ENCODE measurements around the gene TAGAP.
"Not testable (repeated sequence)": the region's sequence is repeated elsewhere in the genome, so short reads cannot be mapped to it uniquely, and the experiment has no call there.

TAGAP gene

DNA sequence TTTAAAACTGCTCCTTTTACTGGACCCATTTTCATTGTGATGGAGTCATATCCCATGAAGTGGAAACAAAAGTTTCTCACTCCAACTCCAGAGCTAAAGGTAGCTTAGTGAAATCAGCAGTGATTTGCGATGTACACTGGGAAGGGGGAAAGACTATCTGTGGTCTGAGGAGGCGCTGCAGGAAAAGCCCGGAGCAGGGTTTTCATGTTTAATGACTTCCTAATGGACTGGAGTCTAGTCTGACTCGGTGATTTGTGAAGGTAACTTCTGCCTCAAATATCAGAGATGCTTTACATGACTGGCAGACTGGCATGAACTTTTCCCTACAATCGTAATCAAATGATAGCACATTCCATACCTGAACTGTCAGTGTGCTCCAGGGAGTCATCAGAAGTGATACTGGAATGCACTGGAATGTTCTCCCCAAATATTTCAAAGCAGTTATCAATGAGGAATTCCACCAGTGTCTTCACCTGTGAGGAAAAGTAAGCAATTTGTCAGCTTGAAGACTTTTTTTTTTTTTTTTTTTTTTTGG is 7.0 kb downstream of the TAGAP start:
- no peaks in the 10 kb centered on the region for H3K4me1 ChIP-seq (ENCODE audit: control insufficient read depth, insufficient read depth, low read length)
- H3K27ac ChIP-seq (ENCODE audit: low read depth, low read length) = no peak overlapping the region
- H3K36me3 ChIP-seq (ENCODE audit: control insufficient read depth, insufficient read depth, low read length) = peaks cover 5% of the 10 kb centered on the region
- H3K4me3 ChIP-seq (ENCODE audit: low read length) = no peak overlapping the region
- H3K27me3 ChIP-seq (ENCODE audit: control insufficient read depth, insufficient read depth, low read length) = no peaks in the 10 kb centered on the region
- H3K9ac ChIP-seq (ENCODE audit: low read length) = no peak overlapping the region

DNA sequence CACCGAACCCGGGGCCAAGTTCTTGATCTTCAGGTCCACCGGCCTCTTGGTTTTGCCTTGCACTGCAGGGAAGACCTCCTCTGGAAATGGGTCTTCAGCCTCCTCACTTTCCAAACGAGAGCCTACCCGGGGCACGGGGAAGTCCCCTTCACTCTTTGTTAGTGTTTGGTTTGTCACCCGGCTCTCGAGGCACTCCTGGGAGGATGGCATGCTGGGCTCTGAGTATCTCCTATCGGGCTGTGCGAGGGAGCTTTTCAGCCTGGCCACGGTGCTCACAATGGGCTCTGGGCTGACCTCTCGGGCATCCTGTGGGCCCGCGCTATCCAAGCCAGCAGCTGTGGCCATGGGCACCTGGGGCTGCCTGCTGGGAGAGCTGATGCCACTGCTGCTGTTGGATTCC is 8.1 kb downstream of the TAGAP start:
- no peak overlapping the region for H3K27ac ChIP-seq (ENCODE audit: low read depth, low read length)
- H3K4me3 ChIP-seq (ENCODE audit: low read length) = no peak overlapping the region
- no peaks in the 10 kb centered on the region for H3K4me1 ChIP-seq (ENCODE audit: control insufficient read depth, insufficient read depth, low read length)
- no peaks in the 10 kb centered on the region for H3K27me3 ChIP-seq (ENCODE audit: control insufficient read depth, insufficient read depth, low read length)
- H3K36me3 ChIP-seq (ENCODE audit: control insufficient read depth, insufficient read depth, low read length) = peaks cover 5% of the 10 kb centered on the region
- H3K9ac ChIP-seq (ENCODE audit: low read length) = no peak overlapping the region

DNA sequence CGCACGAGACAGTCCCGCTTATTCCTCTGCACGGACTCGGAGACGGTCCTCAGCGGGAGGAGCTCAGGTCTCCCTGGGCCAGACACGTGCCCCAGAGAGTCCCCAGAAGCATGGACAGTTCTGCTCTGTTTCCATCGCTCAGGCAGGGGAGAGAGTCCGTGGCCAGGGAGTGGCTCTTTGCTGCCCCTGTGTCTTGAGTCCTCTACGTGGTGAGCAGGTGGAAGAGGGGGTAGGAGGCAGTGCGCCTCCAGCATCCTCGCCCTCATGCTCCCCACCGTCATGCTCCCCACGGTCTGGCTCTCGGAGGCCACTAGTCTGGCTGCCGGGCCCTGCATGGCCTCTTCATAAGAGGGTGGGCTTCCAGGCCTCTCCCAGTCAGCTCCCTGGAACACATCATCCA is 8.9 kb downstream of the TAGAP start:
- Histone ChIP-seq H3K4me3 (ENCODE audit: low read length) (no peak overlapping the region), H3K27me3 (ENCODE audit: control insufficient read depth, insufficient read depth, low read length) (no peaks in the 10 kb centered on the region), H3K36me3 (ENCODE audit: control insufficient read depth, insufficient read depth, low read length) (peaks cover 5% of the 10 kb centered on the region), H3K9ac (ENCODE audit: low read length) (no peak overlapping the region), H3K27ac (ENCODE audit: low read depth, low read length) (no peak overlapping the region), H3K4me1 (ENCODE audit: control insufficient read depth, insufficient read depth, low read length) (no peaks in the 10 kb centered on the region)

DNA sequence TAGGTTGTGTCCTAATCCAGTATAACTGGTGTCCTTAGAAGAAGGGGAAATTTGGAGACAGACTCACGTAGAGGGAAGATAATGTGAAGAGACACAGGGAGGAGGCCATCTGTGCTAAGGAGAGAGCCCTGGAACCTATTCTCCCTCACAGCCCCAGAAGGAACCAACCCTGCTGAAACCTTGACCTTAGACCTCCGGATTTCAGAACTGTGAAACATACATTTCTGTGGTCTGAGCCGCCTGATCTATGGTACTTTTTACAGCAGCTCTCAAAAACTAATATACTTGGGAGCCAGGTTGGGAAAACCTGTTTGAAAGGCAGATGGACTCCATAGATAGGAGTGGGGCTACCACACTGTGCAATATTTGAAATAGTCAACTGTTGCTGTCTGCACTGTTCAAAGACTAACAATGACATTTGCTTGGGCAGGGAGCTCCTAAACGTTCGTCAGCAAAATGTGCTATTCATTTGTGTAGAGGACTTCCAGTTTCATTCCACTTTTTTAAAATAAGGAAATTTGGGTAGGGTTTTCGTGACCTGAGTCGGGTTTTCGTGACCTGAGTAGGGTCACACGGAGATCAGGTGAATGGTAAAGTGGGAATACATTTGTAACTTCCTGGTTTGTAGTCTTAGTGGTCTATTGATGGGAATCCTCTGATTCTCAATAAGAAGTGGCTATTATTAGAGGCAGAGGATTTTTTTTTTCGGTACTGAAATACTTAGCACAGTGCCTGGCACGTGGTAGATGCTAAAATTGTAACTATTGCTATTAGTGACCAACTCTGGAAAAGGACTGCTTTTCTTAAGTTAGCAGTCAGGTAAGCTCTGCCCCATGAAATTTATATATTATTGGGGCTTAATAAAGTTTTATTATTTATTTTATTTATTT is 11.4 kb downstream of the TAGAP start:
- H3K27ac ChIP-seq (ENCODE audit: low read depth, low read length) = no peak overlapping the region

DNA sequence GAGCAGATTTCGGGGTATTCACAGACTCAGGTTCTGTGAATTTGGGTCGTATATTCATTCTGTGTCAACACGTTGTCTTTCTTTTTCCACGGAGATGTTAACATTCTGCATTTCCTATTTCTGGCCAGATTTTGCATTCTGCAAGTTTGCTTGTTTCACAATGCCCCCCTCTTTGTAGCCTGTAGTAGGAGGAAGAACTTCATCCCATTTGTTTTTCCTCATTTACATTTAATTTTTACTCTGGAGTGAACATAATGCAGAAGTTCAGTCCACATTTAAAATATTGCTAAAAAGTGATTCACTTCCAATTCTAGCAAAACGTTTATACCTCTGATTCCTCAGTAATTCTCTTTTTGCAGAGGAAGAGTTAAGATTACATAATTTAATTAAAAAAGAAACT is 12.9 kb downstream of the TAGAP start:
- Histone ChIP-seq H3K4me3 (ENCODE audit: low read length) (no peak overlapping the region), H3K27ac (ENCODE audit: low read depth, low read length) (no peak overlapping the region), H3K27me3 (ENCODE audit: control insufficient read depth, insufficient read depth, low read length) (no peaks in the 10 kb centered on the region), H3K9ac (ENCODE audit: low read length) (no peak overlapping the region), H3K36me3 (ENCODE audit: control insufficient read depth, insufficient read depth, low read length) (no peaks in the 10 kb centered on the region), H3K4me1 (ENCODE audit: control insufficient read depth, insufficient read depth, low read length) (no peaks in the 10 kb centered on the region)

More for the DNA sequence above, 11.4 kb downstream of the TAGAP start:
- Histone ChIP-seq H3K4me3 (ENCODE audit: low read length) (no peak overlapping the region), H3K4me1 (ENCODE audit: control insufficient read depth, insufficient read depth, low read length) (no peaks in the 10 kb centered on the region), H3K9ac (ENCODE audit: low read length) (no peak overlapping the region), H3K27me3 (ENCODE audit: control insufficient read depth, insufficient read depth, low read length) (no peaks in the 10 kb centered on the region), H3K36me3 (ENCODE audit: control insufficient read depth, insufficient read depth, low read length) (peaks cover 2% of the 10 kb centered on the region)

DNA sequence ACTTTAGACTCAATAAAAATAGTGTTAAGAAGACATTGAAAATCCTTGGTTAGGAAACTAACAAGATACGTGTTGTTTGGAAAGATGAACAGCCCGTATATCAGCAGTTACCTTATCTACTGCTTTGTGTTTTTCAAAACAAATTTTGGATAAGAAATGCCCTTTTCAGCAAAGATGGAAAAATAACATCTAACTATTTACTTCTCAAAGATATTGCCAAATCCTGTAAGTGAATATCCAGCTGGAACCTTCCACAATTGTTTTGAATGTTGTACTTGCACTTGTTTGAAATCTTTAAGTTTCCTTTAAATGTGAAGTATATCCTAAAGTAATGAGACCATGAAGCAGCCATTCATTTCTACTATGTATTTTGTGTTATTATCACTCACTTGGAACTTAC is 14.6 kb downstream of the TAGAP start:
- Histone ChIP-seq H3K27me3 (ENCODE audit: control insufficient read depth, insufficient read depth, low read length) (no peaks in the 10 kb centered on the region), H3K9ac (ENCODE audit: low read length) (no peak overlapping the region), H3K36me3 (ENCODE audit: control insufficient read depth, insufficient read depth, low read length) (no peaks in the 10 kb centered on the region), H3K4me3 (ENCODE audit: low read length) (no peak overlapping the region), H3K27ac (ENCODE audit: low read depth, low read length) (no peak overlapping the region), H3K4me1 (ENCODE audit: control insufficient read depth, insufficient read depth, low read length) (no peaks in the 10 kb centered on the region)

DNA sequence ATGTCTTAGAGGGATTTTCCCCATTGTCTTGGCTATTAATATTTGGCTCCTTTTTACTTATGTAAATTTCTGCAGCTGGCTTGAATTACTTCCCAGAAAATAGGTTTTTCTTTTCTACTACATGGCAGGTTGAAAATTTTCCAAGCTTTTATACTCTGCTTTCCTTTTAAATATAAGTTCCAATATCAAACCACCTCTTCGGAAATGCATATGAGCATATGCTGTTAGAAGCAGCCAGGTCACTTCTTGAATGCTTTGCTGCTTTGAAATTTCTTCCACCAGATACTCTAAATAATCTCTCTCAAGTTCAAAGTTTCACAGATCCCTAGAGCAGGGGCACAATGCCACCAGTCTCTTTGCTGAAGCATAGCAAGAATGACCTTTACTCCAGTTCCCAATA is 19.6 kb downstream of the TAGAP start:
- not testable (repeated sequence) for H3K4me1 ChIP-seq (ENCODE audit: control insufficient read depth, insufficient read depth, low read length); H3K4me3 ChIP-seq (ENCODE audit: low read length); H3K27ac ChIP-seq (ENCODE audit: low read depth, low read length); H3K36me3 ChIP-seq (ENCODE audit: control insufficient read depth, insufficient read depth, low read length); H3K9ac ChIP-seq (ENCODE audit: low read length); H3K27me3 ChIP-seq (ENCODE audit: control insufficient read depth, insufficient read depth, low read length)

DNA sequence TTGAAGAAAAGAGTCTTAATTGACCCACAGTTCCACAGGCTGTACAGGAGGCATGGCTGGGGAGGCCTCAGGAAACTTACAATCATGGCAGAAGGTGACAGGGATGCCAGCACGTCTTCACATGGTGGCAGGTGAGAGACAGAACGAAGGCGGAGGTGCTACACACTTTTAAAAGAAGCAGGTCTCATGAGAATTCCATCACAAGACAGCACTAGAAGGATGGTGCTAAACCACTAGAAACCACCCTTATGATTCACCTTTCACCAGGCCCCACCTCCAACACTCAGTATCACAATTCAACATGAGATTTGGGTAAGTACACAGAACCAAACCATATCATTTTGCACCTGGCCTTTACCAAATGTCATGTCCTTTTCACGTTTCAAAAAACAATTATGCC is 20.9 kb downstream of the TAGAP start:
- no peaks in the 10 kb centered on the region for H3K4me1 ChIP-seq (ENCODE audit: control insufficient read depth, insufficient read depth, low read length)
- no peak overlapping the region for H3K9ac ChIP-seq (ENCODE audit: low read length)
- H3K36me3 ChIP-seq (ENCODE audit: control insufficient read depth, insufficient read depth, low read length) = no peaks in the 10 kb centered on the region
- H3K27me3 ChIP-seq (ENCODE audit: control insufficient read depth, insufficient read depth, low read length) = no peaks in the 10 kb centered on the region
- no peak overlapping the region for H3K27ac ChIP-seq (ENCODE audit: low read depth, low read length)
- H3K4me3 ChIP-seq (ENCODE audit: low read length) = no peak overlapping the region

DNA sequence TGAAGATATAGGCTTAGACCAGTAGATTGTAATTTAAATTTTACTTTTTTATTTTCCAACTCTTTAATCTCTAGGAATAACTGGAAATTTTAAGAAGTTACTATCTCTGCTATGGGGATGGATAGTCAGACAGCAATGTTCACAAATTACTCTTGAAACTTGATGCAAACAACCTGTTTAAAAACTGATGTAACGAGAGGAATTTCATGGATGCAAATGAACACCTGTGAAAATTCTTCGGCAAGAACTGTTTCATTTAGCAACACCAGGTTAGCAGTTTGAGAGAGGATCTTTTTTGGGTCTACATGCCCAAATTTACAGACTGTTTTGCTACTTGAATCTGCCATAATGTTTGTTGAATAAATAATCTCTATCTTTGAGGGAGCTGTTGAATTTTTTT is 24.8 kb downstream of the TAGAP start:
- no peaks in the 10 kb centered on the region for H3K36me3 ChIP-seq (ENCODE audit: control insufficient read depth, insufficient read depth, low read length)
- no peak overlapping the region for H3K4me3 ChIP-seq (ENCODE audit: low read length)
- no peaks in the 10 kb centered on the region for H3K27me3 ChIP-seq (ENCODE audit: control insufficient read depth, insufficient read depth, low read length)
- H3K9ac ChIP-seq (ENCODE audit: low read length) = no peak overlapping the region
- H3K4me1 ChIP-seq (ENCODE audit: control insufficient read depth, insufficient read depth, low read length) = no peaks in the 10 kb centered on the region
- H3K27ac ChIP-seq (ENCODE audit: low read depth, low read length) = no peak overlapping the region

DNA sequence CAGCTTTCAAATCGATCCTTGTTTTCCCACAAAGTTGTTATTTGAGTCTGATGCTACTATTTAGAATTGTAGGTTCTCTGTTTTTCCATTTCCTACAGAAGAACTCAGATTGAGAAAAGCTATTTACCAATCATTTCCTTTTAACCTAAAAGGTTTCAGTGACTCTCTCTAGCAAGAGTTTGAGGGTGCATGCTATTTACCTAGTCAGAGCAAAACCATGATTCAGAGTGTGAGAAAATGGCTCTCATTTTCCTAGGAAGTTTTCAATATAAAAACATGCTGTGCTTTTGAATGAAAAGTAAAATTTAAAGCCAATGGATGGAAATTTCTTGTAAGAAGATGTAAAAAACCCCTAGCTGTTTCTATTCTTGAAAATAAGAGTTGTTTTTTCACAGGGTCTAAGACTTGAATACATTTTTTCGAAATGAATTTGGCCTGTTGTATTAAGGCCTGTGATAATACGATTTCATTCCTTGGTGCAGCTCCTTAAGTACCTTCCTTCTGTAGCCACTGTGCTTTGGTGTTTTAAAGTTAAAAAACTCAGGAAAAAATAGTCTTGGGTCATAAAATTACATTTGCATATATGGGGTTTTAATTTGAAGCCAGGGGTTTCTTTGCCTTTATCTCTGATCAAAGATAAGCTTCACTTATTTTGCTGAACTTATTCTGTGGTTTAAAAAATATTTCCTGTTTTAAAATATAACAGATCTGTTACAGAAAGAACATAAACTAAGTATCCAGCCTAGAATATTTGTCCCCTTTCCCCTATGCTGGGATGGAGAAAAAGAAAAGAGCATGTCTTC is 26.8 kb downstream of the TAGAP start:
- Histone ChIP-seq H3K36me3 (ENCODE audit: control insufficient read depth, insufficient read depth, low read length) (no peaks in the 10 kb centered on the region), H3K27me3 (ENCODE audit: control insufficient read depth, insufficient read depth, low read length) (no peaks in the 10 kb centered on the region), H3K27ac (ENCODE audit: low read depth, low read length) (no peak overlapping the region), H3K4me1 (ENCODE audit: control insufficient read depth, insufficient read depth, low read length) (no peaks in the 10 kb centered on the region), H3K4me3 (ENCODE audit: low read length) (no peak overlapping the region), H3K9ac (ENCODE audit: low read length) (no peak overlapping the region)

DNA sequence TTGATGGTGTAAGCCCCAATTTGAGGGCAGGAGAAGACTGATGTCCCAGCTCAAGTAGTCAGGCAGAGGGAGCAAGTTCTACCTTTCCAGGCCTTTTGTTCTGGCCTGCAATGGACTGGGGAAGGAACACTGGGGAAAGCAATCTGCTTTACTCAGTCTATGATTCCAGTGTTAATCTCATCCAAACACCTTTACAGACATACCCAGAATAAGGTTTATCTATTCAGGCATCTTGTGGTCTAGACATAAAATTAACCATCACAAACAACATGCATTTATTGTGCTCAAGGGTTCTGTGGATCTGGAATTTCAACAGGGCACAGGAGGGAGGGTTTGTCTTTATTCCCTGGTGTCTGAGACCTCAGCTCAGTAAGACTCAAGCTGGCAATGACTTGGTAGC is 30.4 kb downstream of the TAGAP start:
- H3K27ac ChIP-seq (ENCODE audit: low read depth, low read length) = no peak overlapping the region
- no peak overlapping the region for H3K4me3 ChIP-seq (ENCODE audit: low read length)
- H3K9ac ChIP-seq (ENCODE audit: low read length) = no peak overlapping the region
- no peaks in the 10 kb centered on the region for H3K4me1 ChIP-seq (ENCODE audit: control insufficient read depth, insufficient read depth, low read length)
- H3K27me3 ChIP-seq (ENCODE audit: control insufficient read depth, insufficient read depth, low read length) = no peaks in the 10 kb centered on the region
- H3K36me3 ChIP-seq (ENCODE audit: control insufficient read depth, insufficient read depth, low read length) = no peaks in the 10 kb centered on the region

DNA sequence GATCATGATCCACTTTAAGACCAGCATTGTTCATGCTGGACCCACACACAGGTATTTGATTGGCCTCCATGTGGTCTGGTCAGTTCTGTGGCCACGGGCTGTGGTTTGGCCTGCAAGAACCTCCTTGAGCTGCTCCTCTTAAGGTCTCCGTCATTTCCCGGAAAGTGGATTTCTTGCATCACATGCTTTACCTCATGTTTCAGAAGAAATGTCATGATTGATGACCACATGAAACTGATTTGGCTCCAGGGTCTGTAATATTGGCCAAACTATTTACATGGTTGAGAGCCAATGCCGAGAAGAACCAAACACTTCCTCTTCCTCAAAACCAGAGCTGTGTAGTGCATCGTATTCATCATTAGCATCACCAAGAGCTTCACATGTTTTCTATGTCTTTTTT is 31.6 kb downstream of the TAGAP start:
- Histone ChIP-seq H3K9ac (ENCODE audit: low read length) (no peak overlapping the region), H3K27ac (ENCODE audit: low read depth, low read length) (no peak overlapping the region), H3K4me1 (ENCODE audit: control insufficient read depth, insufficient read depth, low read length) (no peaks in the 10 kb centered on the region), H3K27me3 (ENCODE audit: control insufficient read depth, insufficient read depth, low read length) (no peaks in the 10 kb centered on the region), H3K36me3 (ENCODE audit: control insufficient read depth, insufficient read depth, low read length) (no peaks in the 10 kb centered on the region), H3K4me3 (ENCODE audit: low read length) (no peak overlapping the region)

Measured in rectal smooth muscle tissue (tissue), 1 donor.